ENCODE measurements around the gene VPS51.
A peak's percentile ranks its signal among the peaks of the same experiment; 100 is the strongest.

- TF ChIP-seq POLR2A (IDR thresholded peaks at IDR 0.05) (no peak), POLR2AphosphoS5 (IDR thresholded peaks at IDR 0.05) (peak in 2 of 3 donors; percentile 26 to 57)
Measured at GRCh38 chr11:65134952-65135632, 39.1 kb downstream of the VPS51 start.

Measured in suprapubic skin (tissue), 4 donors.